ENCODE measurements around the gene TPM3. TPM values are rescaled to one million over a fixed set of nuclear protein-coding genes. Genes with fewer than 3 reads are reported as not detected.
"Not testable (repeated sequence)": the region's sequence is repeated elsewhere in the genome, so short reads cannot be mapped to it uniquely, and the experiment has no call there.

TPM3 gene
- total RNA-seq, 4 donors from 2014 or later: 130 to 263 (median 199) TPM

DNA sequence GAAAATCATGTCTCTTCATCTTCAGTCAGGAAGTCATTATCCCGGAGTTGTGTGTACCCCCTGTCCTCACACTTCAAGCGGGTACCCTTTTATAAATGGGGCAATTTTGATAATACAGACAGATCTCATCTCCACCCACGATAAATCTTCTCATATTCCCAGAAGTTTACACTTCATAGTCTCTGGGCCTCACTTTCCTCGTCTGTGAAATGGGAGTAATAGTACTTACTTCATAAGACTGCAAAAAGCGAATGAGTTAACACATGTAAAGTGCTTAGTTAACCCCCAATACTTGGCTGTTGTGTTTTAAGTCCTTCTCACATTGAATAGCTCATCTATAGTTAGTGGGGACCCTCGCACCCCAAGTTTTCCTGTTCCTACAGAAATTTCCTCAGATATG, 37.8 kb downstream of the TPM3 start:
- Histone ChIP-seq H3K27ac (peak overlapping the region; percentile 62 to 86), H3K4me1 (no peaks in the 10 kb centered on the region), H3K27me3 (no peaks in the 10 kb centered on the region), H3K9me3 (no peaks in the 10 kb centered on the region), H3K4me3 (no peak overlapping the region), H3K36me3 (no peaks in the 10 kb centered on the region)
- DNase-seq: no peak
- TF ChIP-seq POLR2A (IDR thresholded peaks at IDR 0.05): no peak
- no peak for TF ChIP-seq CTCF (IDR thresholded peaks at IDR 0.05)
- intact Hi-C loops (cut with DNase I; ENCODE audit: low total_unique reads): no loop called here

DNA sequence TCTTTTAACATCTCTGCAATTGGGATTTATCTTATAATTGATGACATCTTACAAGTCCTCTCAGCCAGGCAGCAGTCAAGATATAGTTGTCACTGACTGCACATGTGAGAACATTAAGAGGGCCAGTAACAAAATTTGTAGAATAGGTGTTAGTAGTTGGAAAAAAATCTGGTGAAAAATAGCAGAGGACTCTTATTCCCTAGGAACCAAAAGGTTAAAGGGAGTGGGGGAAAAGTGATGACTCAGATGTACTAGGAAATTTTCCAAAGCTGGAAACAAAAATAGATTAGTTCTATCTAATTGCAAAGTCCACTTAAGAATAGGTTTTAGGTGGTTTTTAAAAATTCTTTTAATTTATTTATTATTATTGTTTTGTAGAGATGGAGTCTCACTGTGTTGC, 40.6 kb downstream of the TPM3 start:
- Histone ChIP-seq H3K27me3 (no peaks in the 10 kb centered on the region), H3K9me3 (no peaks in the 10 kb centered on the region), H3K4me3 (no peak overlapping the region), H3K4me1 (no peaks in the 10 kb centered on the region), H3K27ac (peak overlapping the region; percentile 41 to 66), H3K36me3 (no peaks in the 10 kb centered on the region)
- no peak for TF ChIP-seq CTCF (IDR thresholded peaks at IDR 0.05)
- no peak for TF ChIP-seq POLR2A (IDR thresholded peaks at IDR 0.05)
- intact Hi-C loops (cut with DNase I; ENCODE audit: low total_unique reads): no loop called here
- no peak for DNase-seq

DNA sequence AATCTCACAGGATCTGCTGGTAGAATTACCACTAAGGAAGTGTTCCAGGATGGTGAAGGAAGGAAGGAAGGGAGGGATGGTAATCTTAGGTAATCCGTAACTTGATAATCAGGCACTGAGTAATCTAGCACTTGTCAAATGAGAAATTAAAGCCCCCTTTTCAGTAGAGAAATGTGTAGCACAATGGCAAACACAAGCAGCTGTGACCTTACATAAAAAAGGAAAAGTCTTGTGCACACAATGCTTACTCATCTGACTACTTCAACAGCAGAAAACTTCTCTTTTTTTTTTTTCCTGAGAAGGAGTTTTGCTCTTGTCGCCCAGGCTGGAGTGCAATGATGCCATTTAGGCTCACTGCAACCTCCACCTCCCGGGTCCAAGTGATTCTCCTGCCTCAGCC, 43.1 kb downstream of the TPM3 start:
- H3K27ac ChIP-seq: no peak overlapping the region
- intact Hi-C loops (cut with DNase I; ENCODE audit: low total_unique reads): no loop called here
- TF ChIP-seq POLR2A (IDR thresholded peaks at IDR 0.05) (no peak), CTCF (IDR thresholded peaks at IDR 0.05) (no peak)

GRCh38 chr1:154147505-154147904, 44.4 kb downstream of the TPM3 start:
- H3K9me3 ChIP-seq; H3K36me3 ChIP-seq; H3K27me3 ChIP-seq; intact Hi-C loops (cut with DNase I; ENCODE audit: low total_unique reads); H3K27ac ChIP-seq; H3K4me3 ChIP-seq; H3K4me1 ChIP-seq; DNase-seq: not testable (repeated sequence)

More for the DNA sequence above, 43.1 kb downstream of the TPM3 start:
- Histone ChIP-seq H3K36me3 (no peaks in the 10 kb centered on the region), H3K9me3 (no peaks in the 10 kb centered on the region), H3K27me3 (no peaks in the 10 kb centered on the region), H3K4me3 (no peak overlapping the region), H3K4me1 (no peaks in the 10 kb centered on the region)
- no peak for DNase-seq

- Histone ChIP-seq H3K4me3 (no peak overlapping the region), H3K27me3 (no peaks in the 10 kb centered on the region), H3K4me1 (no peaks in the 10 kb centered on the region), H3K9me3 (no peaks in the 10 kb centered on the region), H3K36me3 (no peaks in the 10 kb centered on the region), H3K27ac (no peak overlapping the region)
- DNase-seq: no peak
- TF ChIP-seq CTCF (IDR thresholded peaks at IDR 0.05) (no peak), POLR2A (IDR thresholded peaks at IDR 0.05) (no peak)
- intact Hi-C loops (cut with DNase I; ENCODE audit: low total_unique reads): no loop called here
These were observed 45.9 kb downstream of the TPM3 start for GRCh38 chr1:154145986-154146385.

DNA sequence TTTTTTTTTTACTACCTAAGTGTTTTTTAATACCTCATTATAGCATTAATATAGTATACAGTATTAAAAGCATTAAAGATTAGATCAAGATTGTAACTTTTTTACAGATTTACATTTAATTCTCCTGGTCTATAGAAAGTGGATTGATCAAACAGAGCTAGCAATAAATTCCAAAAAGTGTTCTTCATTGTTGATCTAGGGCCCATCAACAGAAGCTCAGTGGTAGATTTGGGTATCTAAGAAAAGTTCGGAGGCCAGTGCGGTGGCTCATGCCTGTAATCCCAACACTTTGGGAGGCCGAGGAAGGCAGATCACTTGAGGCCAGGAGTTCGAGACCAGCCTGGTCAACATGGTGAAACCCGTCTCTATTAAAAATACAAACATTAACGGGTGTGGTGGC, 49.5 kb downstream of the TPM3 start:
- intact Hi-C loops (cut with DNase I; ENCODE audit: low total_unique reads): no loop called here
- Histone ChIP-seq H3K4me1 (no peaks in the 10 kb centered on the region), H3K4me3 (no peak overlapping the region), H3K9me3 (no peaks in the 10 kb centered on the region), H3K36me3 (no peaks in the 10 kb centered on the region), H3K27ac (no peak overlapping the region), H3K27me3 (no peaks in the 10 kb centered on the region)
- TF ChIP-seq CTCF (IDR thresholded peaks at IDR 0.05): no peak
- TF ChIP-seq POLR2A (IDR thresholded peaks at IDR 0.05): no peak
- DNase-seq: no peak
